HEK293T (cell line): Measurements from ENCODE around the gene DTD1.

Experiments
- CTCF ChIA-PET: fragments of 350-600 bp; formaldehyde crosslinking; extraction: SDS; loops from one replicate; lab custom pipeline; 2021; ENCODE audit warnings: antibody characterized with exemption, inconsistent platforms; lab: Yijun Ruan, JAX
- POLR2A ChIA-PET: fragments of 350-600 bp; formaldehyde crosslinking; extraction: SDS; loops from one replicate; lab custom pipeline; 2020; ENCODE audit warnings: antibody characterized with exemption, inconsistent platforms; lab: Yijun Ruan, JAX
- DNase-seq: peaks from one replicate; pipeline ENCODE4 v3.0.0; 2012; ENCODE audit warnings: mixed read lengths; ENCODE audit errors: extremely low spot score
- ARNT ChIP-seq: fragments of 450-650 bp; IDR thresholded peaks from 2 replicates; pipeline ENCODE4 v1.6.1; 2017; ENCODE audit warnings: mild to moderate bottlenecking
- BHLHE40 ChIP-seq: fragments of 450-650 bp; IDR thresholded peaks from 2 replicates; pipeline ENCODE4 v1.6.1; 2016; ENCODE audit warnings: mild to moderate bottlenecking, moderate library complexity, borderline replicate concordance
- CTBP1 ChIP-seq: fragments of 450-650 bp; IDR thresholded peaks from 2 replicates; pipeline ENCODE4 v1.6.1; 2016; ENCODE audit warnings: borderline replicate concordance
- ELF4 ChIP-seq: fragments of 450-650 bp; IDR thresholded peaks from 2 replicates; pipeline ENCODE4 v1.6.1; 2017; ENCODE audit warnings: antibody characterized with exemption
- FOXA1 ChIP-seq: fragments of 450-650 bp; IDR thresholded peaks from 2 replicates; pipeline ENCODE4 v1.6.1; 2016; ENCODE audit warnings: mild to moderate bottlenecking
- FOXK2 ChIP-seq: fragments of 450-650 bp; IDR thresholded peaks from 2 replicates; pipeline ENCODE4 v1.6.1; 2016; ENCODE audit warnings: mild to moderate bottlenecking
- FOXM1 ChIP-seq: fragments of 450-650 bp; IDR thresholded peaks from 2 replicates; pipeline ENCODE4 v1.6.1; 2017; ENCODE audit warnings: mild to moderate bottlenecking, borderline replicate concordance
- HDGF ChIP-seq: fragments of 450-650 bp; IDR thresholded peaks from 2 replicates; pipeline ENCODE4 v1.6.1; 2017; ENCODE audit warnings: antibody characterized with exemption, borderline replicate concordance
- L3MBTL2 ChIP-seq: fragments of 450-650 bp; conservative IDR thresholded peaks from 2 replicates; pipeline ENCODE4 v1.6.1; 2016; ENCODE audit warnings: mild to moderate bottlenecking
- LEF1 ChIP-seq: fragments of 450-650 bp; IDR thresholded peaks from 2 replicates; pipeline ENCODE4 v1.6.1; 2017; ENCODE audit warnings: mild to moderate bottlenecking, borderline replicate concordance
- NFRKB ChIP-seq: fragments of 450-650 bp; IDR thresholded peaks from 2 replicates; pipeline ENCODE4 v1.6.1; 2016; ENCODE audit warnings: mild to moderate bottlenecking, moderate library complexity
- SP1 ChIP-seq: fragments of 450-650 bp; IDR thresholded peaks from 2 replicates; pipeline ENCODE4 v1.6.1; 2017
- SUZ12 ChIP-seq: fragments of 450-650 bp; IDR thresholded peaks from 2 replicates; pipeline ENCODE4 v1.6.1; 2016; ENCODE audit warnings: mild to moderate bottlenecking
- TARDBP ChIP-seq: fragments of 450-650 bp; IDR thresholded peaks from 2 replicates; pipeline ENCODE4 v1.6.1; 2016
- ZNF384 ChIP-seq: fragments of 450-650 bp; IDR thresholded peaks from 2 replicates; pipeline ENCODE4 v1.6.1; 2016
- TF ChIP-seq, protein P1 (sequence below): fragments of 450-650 bp; IDR thresholded peaks from 2 replicates; pipeline ENCODE4 v1.6.1; 2016

DTD1 gene

GRCh38 chr20:18596270-18596669 is 8.4 kb downstream of the DTD1 start:
- ChIA-PET CTCF (no interaction called here), POLR2A (no interaction called here)
- DNase-seq, result no peak
- TF ChIP-seq FOXM1 (no peak), FOXA1 (no peak), LEF1 (no peak), SP1 (no peak), ZNF384 (no peak), CTBP1 (no peak), FOXK2 (no peak), HDGF (no peak), L3MBTL2 (no peak), ARNT (no peak), TARDBP (no peak), SUZ12 (no peak), NFRKB (no peak), BHLHE40 (no peak), ELF4 (no peak)
- TF ChIP-seq, protein P1, sequence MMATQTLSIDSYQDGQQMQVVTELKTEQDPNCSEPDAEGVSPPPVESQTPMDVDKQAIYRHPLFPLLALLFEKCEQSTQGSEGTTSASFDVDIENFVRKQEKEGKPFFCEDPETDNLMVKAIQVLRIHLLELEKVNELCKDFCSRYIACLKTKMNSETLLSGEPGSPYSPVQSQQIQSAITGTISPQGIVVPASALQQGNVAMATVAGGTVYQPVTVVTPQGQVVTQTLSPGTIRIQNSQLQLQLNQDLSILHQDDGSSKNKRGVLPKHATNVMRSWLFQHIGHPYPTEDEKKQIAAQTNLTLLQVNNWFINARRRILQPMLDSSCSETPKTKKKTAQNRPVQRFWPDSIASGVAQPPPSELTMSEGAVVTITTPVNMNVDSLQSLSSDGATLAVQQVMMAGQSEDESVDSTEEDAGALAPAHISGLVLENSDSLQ, result no peak

DNA sequence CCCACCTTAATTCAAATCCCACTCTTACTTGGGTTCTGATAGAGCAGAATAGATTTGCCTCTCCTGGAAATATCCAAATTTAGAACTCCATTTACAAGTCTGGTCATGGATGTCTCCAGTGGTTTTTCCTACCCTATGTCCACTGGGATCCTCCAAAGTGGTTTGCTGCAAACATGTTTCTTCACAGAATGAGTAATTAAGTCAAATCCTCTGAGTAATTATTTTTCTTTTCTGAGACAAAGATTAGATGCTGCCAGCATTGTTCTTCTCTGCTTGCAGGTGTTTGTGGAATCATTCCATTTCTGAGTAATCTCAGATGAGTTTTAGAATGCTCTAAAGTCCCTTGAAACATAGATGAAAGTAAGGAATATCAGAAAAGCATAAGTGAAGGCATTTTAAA is 21.9 kb downstream of the DTD1 start:
- POLR2A ChIA-PET, result no interaction called here
- CTCF ChIA-PET, result no interaction called here
- TF ChIP-seq TARDBP, result no peak
- no peak for TF ChIP-seq FOXK2
- no peak for TF ChIP-seq LEF1
- TF ChIP-seq ELF4, result no peak
- TF ChIP-seq, protein P1, result no peak
- TF ChIP-seq HDGF, result no peak
- no peak for TF ChIP-seq FOXA1
- TF ChIP-seq L3MBTL2, result no peak
- no peak for TF ChIP-seq ARNT
- DNase-seq, result no peak

DNA sequence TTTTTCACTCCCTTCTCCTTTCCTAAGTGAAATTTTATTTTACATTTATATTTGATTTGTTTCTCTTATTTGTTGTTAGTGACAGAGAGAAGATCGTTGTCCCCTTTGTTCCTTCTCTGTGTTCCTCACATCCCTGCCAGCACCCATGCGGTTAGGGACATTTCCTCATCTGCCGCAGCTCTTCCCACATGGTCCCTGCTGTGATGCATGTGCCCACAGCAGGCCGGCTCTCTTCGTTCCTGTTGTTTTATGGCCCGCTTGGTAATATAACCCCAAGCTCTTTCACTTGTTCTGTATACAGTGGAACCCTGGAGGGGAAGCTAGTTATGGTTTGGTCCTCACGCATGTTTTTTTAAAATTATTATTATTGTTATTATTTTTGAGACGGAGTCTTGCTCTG is 23.6 kb downstream of the DTD1 start:
- ChIA-PET POLR2A (no interaction called here), CTCF (no interaction called here)
- peak; percentile 39 for DNase-seq
- peak; percentile 79 for TF ChIP-seq L3MBTL2
- peak; percentile 79 for TF ChIP-seq ARNT
- TF ChIP-seq SUZ12, result no peak
- no peak for TF ChIP-seq SP1
- TF ChIP-seq CTBP1, result peak; percentile 79; the same call in 1 of the 2 replicates

- TF ChIP-seq LEF1 (no peak), ZNF384 (no peak), ARNT (no peak)
- CTCF ChIA-PET, result no interaction called here
- no peak for DNase-seq
- POLR2A ChIA-PET, result no interaction called here
Observed at GRCh38 chr20:18613553-18613952, 25.7 kb downstream of the DTD1 start.

- ChIA-PET CTCF (no interaction called here), POLR2A (no interaction called here)
- TF ChIP-seq ZNF384 (no peak), NFRKB (no peak)
- DNase-seq, result no peak
Observed at GRCh38 chr20:18614244-18614643, 26.4 kb downstream of the DTD1 start.

- DNase-seq, result no peak
- TF ChIP-seq TARDBP, result no peak
- TF ChIP-seq ZNF384, result no peak
- no peak for TF ChIP-seq ARNT
- TF ChIP-seq LEF1, result no peak
- TF ChIP-seq ELF4, result no peak
- TF ChIP-seq FOXK2, result no peak
- no peak for TF ChIP-seq SP1
- TF ChIP-seq, protein P1, result no peak
- no peak for TF ChIP-seq FOXM1
- no peak for TF ChIP-seq SUZ12
- TF ChIP-seq NFRKB, result no peak
- no peak for TF ChIP-seq L3MBTL2
- CTCF ChIA-PET, result no interaction called here
- POLR2A ChIA-PET, result no interaction called here
Observed at GRCh38 chr20:18615020-18615650, 27.3 kb downstream of the DTD1 start.

DNA sequence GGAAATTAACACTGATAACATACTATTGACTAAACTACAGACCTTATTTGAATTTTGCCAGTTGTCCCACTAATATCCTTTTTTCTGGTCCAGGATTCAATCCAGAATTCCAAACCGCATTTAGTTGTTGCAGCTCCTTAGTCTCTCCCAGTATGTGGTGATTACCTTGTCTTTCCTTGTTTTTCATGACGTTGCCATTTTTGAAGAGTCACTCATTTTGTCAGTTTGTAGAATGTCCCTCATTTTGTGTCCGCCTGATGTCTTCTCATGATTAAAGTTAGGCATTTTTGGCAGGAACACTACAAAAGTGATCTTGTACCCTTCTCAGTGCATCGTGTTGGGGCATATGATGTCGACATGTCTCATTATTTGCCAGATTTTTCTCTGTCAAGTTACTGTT is 33.1 kb downstream of the DTD1 start:
- ChIA-PET CTCF (no interaction called here), POLR2A (no interaction called here)
- no peak for DNase-seq
- TF ChIP-seq ZNF384 (no peak), ARNT (no peak), CTBP1 (no peak), SUZ12 (no peak), FOXK2 (no peak), NFRKB (no peak), BHLHE40 (no peak), FOXA1 (no peak), SP1 (no peak), TARDBP (no peak), L3MBTL2 (no peak), FOXM1 (no peak), ELF4 (no peak), HDGF (no peak)
- TF ChIP-seq, protein P1, result no peak
